Raji (cell line): ENCODE data around the gene POF1B.
A peak's percentile ranks its signal among the peaks of the same experiment; 100 is the strongest.

ENCODE experiments used
- POLR2A ChIP-seq: IDR thresholded peaks from 2 replicates; pipeline ENCODE4 v1.6.1; 2011; ENCODE audit warnings: low read depth, low read length, control low read depth; ENCODE audit not compliant: insufficient read depth

The POF1B gene

GRCh38 chrX:85379174-85379907, at the start of gene POF1B:
Gene POF1B, minus strand, starts transcription at chrX:85379665. Its CDS starts 211 bp downstream, at chrX:85379454.
- TF ChIP-seq POLR2A = peak; percentile 75

GRCh38 chrX:85429066-85429465, 49.6 kb upstream of the POF1B start:
- no peak for TF ChIP-seq POLR2A

- TF ChIP-seq POLR2A = no peak
These were observed 39.8 kb upstream of the POF1B start for GRCh38 chrX:85419293-85419692.

GRCh38 chrX:85391878-85392238, 12.4 kb upstream of the POF1B start:
- TF ChIP-seq POLR2A = no peak

GRCh38 chrX:85391185-85391877, 11.9 kb upstream of the POF1B start:
- TF ChIP-seq POLR2A = no peak

GRCh38 chrX:85381602-85382001, 2.1 kb upstream of the POF1B start:
- no peak for TF ChIP-seq POLR2A

- TF ChIP-seq POLR2A = no peak
These were observed 1.0 kb downstream of the POF1B start for GRCh38 chrX:85378461-85378860.

GRCh38 chrX:85375333-85375738, 4.1 kb downstream of the POF1B start:
- no peak for TF ChIP-seq POLR2A

GRCh38 chrX:85365370-85365995, 14.0 kb downstream of the POF1B start:
- no peak for TF ChIP-seq POLR2A

- TF ChIP-seq POLR2A = no peak
These were observed 20.4 kb downstream of the POF1B start for GRCh38 chrX:85359051-85359450.

- no peak for TF ChIP-seq POLR2A
These were observed 33.9 kb downstream of the POF1B start for GRCh38 chrX:85345523-85345922.

GRCh38 chrX:85327060-85327333, 52.5 kb downstream of the POF1B start:
- no peak for TF ChIP-seq POLR2A

- TF ChIP-seq POLR2A = no peak
These were observed 53.0 kb downstream of the POF1B start for GRCh38 chrX:85326234-85327059.

GRCh38 chrX:85309717-85310116, 69.7 kb downstream of the POF1B start:
- TF ChIP-seq POLR2A = no peak

GRCh38 chrX:85303544-85303943, 75.9 kb downstream of the POF1B start:
- no peak for TF ChIP-seq POLR2A
